ENCODE measurements around the gene SELENOO. TPM values are rescaled to one million over a fixed set of nuclear protein-coding genes. Genes with fewer than 3 reads are reported as not detected.

Gene SELENOO
- total RNA-seq, 1 experiment from 2014 or later = 27.4 TPM

DNA sequence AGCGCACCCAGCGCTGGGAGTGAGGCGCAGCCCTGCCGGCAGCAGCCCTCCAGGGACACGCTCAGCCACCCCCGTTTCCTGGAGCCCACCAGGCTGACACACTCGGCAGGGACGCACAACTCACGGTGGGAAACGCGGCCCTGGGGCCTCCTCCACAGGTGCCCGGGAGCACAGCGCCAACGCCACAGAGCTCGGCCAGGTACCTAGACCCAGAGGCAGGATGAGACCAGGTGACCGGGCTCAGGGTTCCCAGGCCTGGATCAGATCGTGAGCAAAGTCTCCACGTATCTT, 26.0 kb downstream of the SELENOO start:
- Histone ChIP-seq H3K4me3 (no peak overlapping the region), H2AFZ (no peak overlapping the region), H3K36me3 (ENCODE audit: low read depth) (peaks cover 13% of the 10 kb centered on the region), H3K27me3 (ENCODE audit: insufficient read depth, low read depth) (no peaks in the 10 kb centered on the region), H4K20me1 (ENCODE audit: insufficient read depth) (peaks cover 49% of the 10 kb centered on the region), H3K27ac (no peak overlapping the region), H3K9me2 (ENCODE audit: insufficient read depth) (no peaks in the 10 kb centered on the region), H3K9me3 (ENCODE audit: insufficient read depth, low read depth) (no peaks in the 10 kb centered on the region), H3K4me2 (no peak overlapping the region), H3K79me2 (ENCODE audit: low read depth) (no peaks in the 10 kb centered on the region), H3K4me1 (replicated peaks; ENCODE audit: insufficient read depth) (no peaks in the 10 kb centered on the region), H3F3A (ENCODE audit: insufficient read depth, low read depth) (no peaks in the 10 kb centered on the region; the same call in 1 of the 2 replicates)
- intact Hi-C loops (cut with micrococcal nuclease; ENCODE audit: unreplicated experiment) = no loop called here
- BruUV-seq (replicated peaks) = no TSS peak
- no peak for DNase-seq
- CTCF ChIA-PET = interaction anchor here (0.6 kb wide), 1 partner anchor 299 kb away, joined by 10 read pairs; the partner anchor contains the start of gene SCO2
- TF ChIP-seq, protein P1, sequence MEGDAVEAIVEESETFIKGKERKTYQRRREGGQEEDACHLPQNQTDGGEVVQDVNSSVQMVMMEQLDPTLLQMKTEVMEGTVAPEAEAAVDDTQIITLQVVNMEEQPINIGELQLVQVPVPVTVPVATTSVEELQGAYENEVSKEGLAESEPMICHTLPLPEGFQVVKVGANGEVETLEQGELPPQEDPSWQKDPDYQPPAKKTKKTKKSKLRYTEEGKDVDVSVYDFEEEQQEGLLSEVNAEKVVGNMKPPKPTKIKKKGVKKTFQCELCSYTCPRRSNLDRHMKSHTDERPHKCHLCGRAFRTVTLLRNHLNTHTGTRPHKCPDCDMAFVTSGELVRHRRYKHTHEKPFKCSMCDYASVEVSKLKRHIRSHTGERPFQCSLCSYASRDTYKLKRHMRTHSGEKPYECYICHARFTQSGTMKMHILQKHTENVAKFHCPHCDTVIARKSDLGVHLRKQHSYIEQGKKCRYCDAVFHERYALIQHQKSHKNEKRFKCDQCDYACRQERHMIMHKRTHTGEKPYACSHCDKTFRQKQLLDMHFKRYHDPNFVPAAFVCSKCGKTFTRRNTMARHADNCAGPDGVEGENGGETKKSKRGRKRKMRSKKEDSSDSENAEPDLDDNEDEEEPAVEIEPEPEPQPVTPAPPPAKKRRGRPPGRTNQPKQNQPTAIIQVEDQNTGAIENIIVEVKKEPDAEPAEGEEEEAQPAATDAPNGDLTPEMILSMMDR (conservative IDR thresholded peaks at IDR 0.05) = no peak
- TF ChIP-seq EZH2 (IDR thresholded peaks at IDR 0.05; ENCODE audit: low read depth) = no peak
- POLR2A ChIA-PET (ENCODE audit: unreplicated experiment) = no interaction called here

DNA sequence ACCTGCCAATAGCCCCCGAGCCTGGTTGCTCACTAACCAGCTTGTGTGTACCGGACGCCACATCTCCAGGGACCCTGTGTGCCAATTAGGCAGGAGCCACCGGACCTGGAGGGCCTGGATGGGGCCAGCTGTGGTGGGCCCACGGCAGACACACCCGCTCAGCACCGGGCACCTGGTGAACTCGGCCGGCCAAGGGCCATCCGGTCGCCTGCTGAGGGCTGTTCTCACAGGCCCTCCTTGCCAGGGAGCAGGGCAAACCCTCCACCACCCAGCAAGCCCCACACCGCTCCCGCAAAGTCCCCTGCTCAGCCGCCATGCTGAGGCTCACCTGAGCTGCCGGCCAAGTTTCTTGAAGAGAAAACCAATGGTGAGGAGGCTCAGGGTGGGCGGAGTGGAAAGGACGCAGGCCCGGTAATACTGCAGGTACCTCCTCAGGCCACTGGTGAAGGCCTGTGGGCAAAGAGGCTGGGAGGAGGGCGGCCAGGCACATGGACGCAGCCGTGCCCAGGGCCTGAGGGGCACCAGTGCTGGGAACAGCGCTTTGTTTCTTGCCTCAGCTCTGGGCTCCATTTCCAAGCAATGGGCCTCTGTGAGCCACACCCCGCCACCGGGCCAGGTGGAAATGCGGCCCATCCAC, 26.9 kb downstream of the SELENOO start:
- Histone ChIP-seq H3K27me3 (ENCODE audit: insufficient read depth, low read depth) (no peaks in the 10 kb centered on the region), H3K36me3 (ENCODE audit: low read depth) (peaks cover 13% of the 10 kb centered on the region), H3K79me2 (ENCODE audit: low read depth) (no peaks in the 10 kb centered on the region), H2AFZ (no peak overlapping the region), H3K4me3 (no peak overlapping the region), H3K9me3 (ENCODE audit: insufficient read depth, low read depth) (no peaks in the 10 kb centered on the region), H3K27ac (no peak overlapping the region), H3K9me2 (ENCODE audit: insufficient read depth) (no peaks in the 10 kb centered on the region), H3F3A (ENCODE audit: insufficient read depth, low read depth) (no peaks in the 10 kb centered on the region; the same call in 1 of the 2 replicates), H3K4me1 (replicated peaks; ENCODE audit: insufficient read depth) (no peaks in the 10 kb centered on the region), H4K20me1 (ENCODE audit: insufficient read depth) (peaks cover 40% of the 10 kb centered on the region), H3K4me2 (no peak overlapping the region)
- TF ChIP-seq, protein P1 (conservative IDR thresholded peaks at IDR 0.05) = no peak
- TF ChIP-seq EZH2 (IDR thresholded peaks at IDR 0.05; ENCODE audit: low read depth) = no peak
- ChIA-PET POLR2A (ENCODE audit: unreplicated experiment) (interaction anchor here (0.5 kb wide), 1 partner anchor 224 kb away, joined by 3 read pairs; no protein-coding TSS in a partner anchor), CTCF (interaction anchor here (0.6 kb wide), 1 partner anchor 298 kb away, joined by 10 read pairs; the partner anchor contains the start of gene SCO2)
- no peak for DNase-seq
- intact Hi-C loops (cut with micrococcal nuclease; ENCODE audit: unreplicated experiment) = no loop called here
- BruUV-seq (replicated peaks) = no TSS peak

DNA sequence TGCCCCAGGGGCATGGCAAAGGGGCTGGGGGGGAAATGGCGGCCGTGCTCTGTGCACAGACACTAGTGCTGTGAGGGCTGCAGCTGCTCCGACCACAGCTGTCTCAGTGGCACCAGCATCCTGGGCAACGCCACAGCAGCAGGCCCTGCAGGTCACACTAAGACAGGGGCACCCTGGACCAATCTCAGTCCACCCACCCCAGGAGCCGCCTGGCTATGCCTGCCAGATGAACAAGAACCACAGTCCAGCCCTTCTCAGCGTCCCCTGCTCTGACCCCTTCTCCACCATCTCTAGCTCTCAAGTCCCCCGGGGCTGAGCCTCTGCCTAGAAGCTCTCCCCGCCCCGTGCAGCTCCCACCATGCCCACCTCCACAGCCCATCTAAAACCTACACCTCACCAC, 27.6 kb downstream of the SELENOO start:
- BruUV-seq (replicated peaks) = no TSS peak
- Histone ChIP-seq H3K27ac (no peak overlapping the region), H3K9me2 (ENCODE audit: insufficient read depth) (no peaks in the 10 kb centered on the region), H3K79me2 (ENCODE audit: low read depth) (0 out of 2 replicates have a peak, but pooled peaks cover under 1% of the 10 kb centered on the region), H3K36me3 (ENCODE audit: low read depth) (peaks cover 13% of the 10 kb centered on the region), H4K20me1 (ENCODE audit: insufficient read depth) (peaks cover 40% of the 10 kb centered on the region), H3K27me3 (ENCODE audit: insufficient read depth, low read depth) (no peaks in the 10 kb centered on the region), H3K9me3 (ENCODE audit: insufficient read depth, low read depth) (no peaks in the 10 kb centered on the region), H3K4me3 (no peak overlapping the region), H3F3A (ENCODE audit: insufficient read depth, low read depth) (no peaks in the 10 kb centered on the region; the same call in 1 of the 2 replicates), H3K4me1 (replicated peaks; ENCODE audit: insufficient read depth) (no peaks in the 10 kb centered on the region), H2AFZ (no peak overlapping the region), H3K4me2 (no peak overlapping the region)
- no peak for TF ChIP-seq EZH2 (IDR thresholded peaks at IDR 0.05; ENCODE audit: low read depth)
- TF ChIP-seq, protein P1 (conservative IDR thresholded peaks at IDR 0.05) = no peak
- ChIA-PET CTCF (no interaction called here), POLR2A (ENCODE audit: unreplicated experiment) (interaction anchor here (0.5 kb wide), 1 partner anchor 224 kb away, joined by 3 read pairs; no protein-coding TSS in a partner anchor)
- intact Hi-C loops (cut with micrococcal nuclease; ENCODE audit: unreplicated experiment) = no loop called here
- DNase-seq = no peak

All from PC-9 (cell line).